Measurements from ENCODE around the gene CHMP5. TPM values are rescaled to one million over a fixed set of nuclear protein-coding genes. Genes with fewer than 3 reads are reported as not detected.
A peak's percentile ranks its signal among the peaks of the same experiment; 100 is the strongest.

Gene CHMP5
- total RNA-seq, 1 donor from 2014 or later, result 173 TPM

DNA sequence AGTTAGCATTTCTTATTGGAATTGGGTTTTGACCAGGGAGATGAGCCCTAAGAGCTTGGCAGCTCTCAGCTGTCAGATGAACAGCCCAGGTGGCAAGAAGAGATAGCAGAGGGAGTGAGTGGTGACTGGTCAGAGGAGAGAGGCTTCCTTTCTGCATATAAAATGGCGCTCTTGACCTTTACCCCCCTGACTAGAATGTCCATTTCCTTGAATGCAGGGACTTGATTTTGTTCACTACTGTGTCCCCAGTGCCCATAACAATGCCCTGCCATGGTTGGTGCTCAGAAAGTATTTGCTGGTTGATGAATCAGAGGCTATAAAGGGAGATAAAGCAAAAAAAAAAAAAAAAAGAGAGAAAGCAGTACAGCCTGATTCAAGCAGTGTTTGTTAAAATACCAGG is 7.2 kb downstream of the CHMP5 start:
- FAIRE-seq, result no peak
- Histone ChIP-seq H3K27me3 (ENCODE audit: control insufficient read depth, insufficient read depth, low read length) (no peaks in the 10 kb centered on the region), H3K36me3 (ENCODE audit: control insufficient read depth, insufficient read depth, low read length) (peaks cover 16% of the 10 kb centered on the region), H3K4me3 (ENCODE audit: low read depth, low read length) (no peak overlapping the region)
- TF ChIP-seq, protein P1, sequence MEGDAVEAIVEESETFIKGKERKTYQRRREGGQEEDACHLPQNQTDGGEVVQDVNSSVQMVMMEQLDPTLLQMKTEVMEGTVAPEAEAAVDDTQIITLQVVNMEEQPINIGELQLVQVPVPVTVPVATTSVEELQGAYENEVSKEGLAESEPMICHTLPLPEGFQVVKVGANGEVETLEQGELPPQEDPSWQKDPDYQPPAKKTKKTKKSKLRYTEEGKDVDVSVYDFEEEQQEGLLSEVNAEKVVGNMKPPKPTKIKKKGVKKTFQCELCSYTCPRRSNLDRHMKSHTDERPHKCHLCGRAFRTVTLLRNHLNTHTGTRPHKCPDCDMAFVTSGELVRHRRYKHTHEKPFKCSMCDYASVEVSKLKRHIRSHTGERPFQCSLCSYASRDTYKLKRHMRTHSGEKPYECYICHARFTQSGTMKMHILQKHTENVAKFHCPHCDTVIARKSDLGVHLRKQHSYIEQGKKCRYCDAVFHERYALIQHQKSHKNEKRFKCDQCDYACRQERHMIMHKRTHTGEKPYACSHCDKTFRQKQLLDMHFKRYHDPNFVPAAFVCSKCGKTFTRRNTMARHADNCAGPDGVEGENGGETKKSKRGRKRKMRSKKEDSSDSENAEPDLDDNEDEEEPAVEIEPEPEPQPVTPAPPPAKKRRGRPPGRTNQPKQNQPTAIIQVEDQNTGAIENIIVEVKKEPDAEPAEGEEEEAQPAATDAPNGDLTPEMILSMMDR (IDR thresholded peaks at IDR 0.05; ENCODE audit: insufficient read depth, low read length, severe bottlenecking), result no peak
- no peak for DNase-seq (ENCODE audit: low read depth)

DNA sequence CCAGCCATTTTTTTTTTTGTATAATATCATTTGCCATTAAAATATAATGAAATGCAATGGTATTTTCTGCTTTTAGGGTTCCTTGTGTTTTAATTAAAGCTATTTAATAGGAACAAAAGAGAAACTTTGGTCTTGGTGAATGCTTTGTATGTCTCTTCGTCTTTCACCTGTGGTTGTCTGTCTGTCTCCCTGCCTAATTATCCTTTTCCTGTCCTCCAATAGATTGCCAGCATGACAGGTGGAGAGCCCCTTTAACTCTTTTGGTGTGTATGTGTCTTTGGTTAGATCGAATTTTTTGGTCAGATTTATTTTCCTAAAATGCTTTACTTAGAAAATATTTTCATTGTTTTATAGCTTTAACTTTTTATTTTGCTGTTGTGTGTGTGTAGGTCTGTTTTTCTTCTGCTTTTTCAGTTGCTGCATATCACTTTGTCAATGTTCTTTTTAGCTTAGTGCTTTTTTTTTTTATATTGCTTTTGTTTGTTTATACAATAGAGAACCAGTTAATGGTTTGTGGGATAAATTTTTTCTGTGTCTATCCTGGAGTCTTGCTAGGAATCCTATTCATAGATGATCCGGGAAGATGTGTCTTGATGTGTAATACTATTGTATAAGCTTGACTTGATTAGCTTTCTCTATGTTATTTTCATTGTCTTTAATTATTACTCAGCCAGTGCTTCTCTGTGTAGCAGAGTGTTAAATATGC is 8.6 kb downstream of the CHMP5 start:
- Histone ChIP-seq H3K27me3 (ENCODE audit: control insufficient read depth, insufficient read depth, low read length) (no peaks in the 10 kb centered on the region), H3K4me3 (ENCODE audit: low read depth, low read length) (no peak overlapping the region), H3K36me3 (ENCODE audit: control insufficient read depth, insufficient read depth, low read length) (peaks cover 20% of the 10 kb centered on the region)
- TF ChIP-seq, protein P1 (IDR thresholded peaks at IDR 0.05; ENCODE audit: insufficient read depth, low read length, severe bottlenecking), result no peak
- FAIRE-seq (no peak), DNase-seq (ENCODE audit: low read depth) (no peak)

GRCh38 chr9:33273972-33274328 is 9.1 kb downstream of the CHMP5 start:
- TF ChIP-seq, protein P1 (IDR thresholded peaks at IDR 0.05; ENCODE audit: insufficient read depth, low read length, severe bottlenecking), result no peak
- Histone ChIP-seq H3K36me3 (ENCODE audit: control insufficient read depth, insufficient read depth, low read length) (peaks cover 20% of the 10 kb centered on the region), H3K27me3 (ENCODE audit: control insufficient read depth, insufficient read depth, low read length) (no peaks in the 10 kb centered on the region), H3K4me3 (ENCODE audit: low read depth, low read length) (no peak overlapping the region)
- DNase-seq (ENCODE audit: low read depth) (no peak), FAIRE-seq (no peak)

DNA sequence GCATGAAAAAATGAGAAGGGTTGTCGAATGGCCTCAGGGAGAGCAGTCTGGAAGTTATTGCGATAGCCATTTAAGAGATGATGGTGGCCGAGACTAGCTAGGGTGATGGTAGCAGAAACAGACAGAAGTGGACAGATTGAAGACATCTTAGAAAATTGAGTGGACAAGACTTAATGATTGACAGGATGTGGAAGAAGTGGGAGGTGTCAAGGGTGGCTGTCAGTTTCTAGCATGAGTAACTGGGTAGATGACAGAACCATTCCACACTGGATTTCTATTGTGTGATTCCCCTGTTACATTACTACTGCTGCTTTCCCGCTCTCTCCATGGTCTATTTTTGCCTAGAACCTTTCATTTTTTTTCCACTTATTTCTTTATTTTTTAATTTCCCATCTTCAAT is 12.6 kb downstream of the CHMP5 start:
- FAIRE-seq (no peak), DNase-seq (ENCODE audit: low read depth) (no peak)
- no peaks in the 10 kb centered on the region for H3K27me3 ChIP-seq (ENCODE audit: control insufficient read depth, insufficient read depth, low read length)
- H3K4me3 ChIP-seq (ENCODE audit: low read depth, low read length), result no peak overlapping the region
- TF ChIP-seq, protein P1 (IDR thresholded peaks at IDR 0.05; ENCODE audit: insufficient read depth, low read length, severe bottlenecking), result no peak
- peaks cover 17% of the 10 kb centered on the region for H3K36me3 ChIP-seq (ENCODE audit: control insufficient read depth, insufficient read depth, low read length)

- H3K36me3 ChIP-seq (ENCODE audit: control insufficient read depth, insufficient read depth, low read length), result peaks cover 1% of the 10 kb centered on the region
- TF ChIP-seq, protein P1 (IDR thresholded peaks at IDR 0.05; ENCODE audit: insufficient read depth, low read length, severe bottlenecking), result no peak
- DNase-seq (ENCODE audit: low read depth) (no peak), FAIRE-seq (no peak)
- H3K4me3 ChIP-seq (ENCODE audit: low read depth, low read length), result no peak overlapping the region
- no peaks in the 10 kb centered on the region for H3K27me3 ChIP-seq (ENCODE audit: control insufficient read depth, insufficient read depth, low read length)
Observed at GRCh38 chr9:33285502-33285901, 20.7 kb downstream of the CHMP5 start.

DNA sequence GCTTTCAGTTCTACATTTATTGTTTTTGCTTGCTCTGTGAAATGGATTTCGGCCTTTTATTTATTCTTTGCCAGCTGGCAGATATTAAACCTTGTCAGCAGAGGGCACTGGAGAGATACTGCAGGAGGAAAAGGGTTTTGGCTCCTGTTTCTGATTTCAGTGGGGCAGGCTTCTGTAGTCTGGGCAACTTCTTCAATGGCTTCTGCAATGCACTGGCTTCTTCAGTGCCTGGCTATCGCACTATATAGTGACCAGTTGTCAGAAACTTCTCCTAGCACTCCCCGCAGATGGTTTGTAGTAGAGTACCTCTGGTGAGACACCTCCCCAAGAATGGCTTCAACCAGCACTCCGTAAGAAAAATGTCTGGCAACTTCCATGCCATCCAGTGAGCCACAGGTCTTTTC is 22.2 kb downstream of the CHMP5 start:
- no peaks in the 10 kb centered on the region for H3K27me3 ChIP-seq (ENCODE audit: control insufficient read depth, insufficient read depth, low read length)
- no peak overlapping the region for H3K4me3 ChIP-seq (ENCODE audit: low read depth, low read length)
- FAIRE-seq, result no peak
- TF ChIP-seq, protein P1 (IDR thresholded peaks at IDR 0.05; ENCODE audit: insufficient read depth, low read length, severe bottlenecking), result peak; percentile 77
- peak; percentile 65 for DNase-seq (ENCODE audit: low read depth)
- peaks cover 1% of the 10 kb centered on the region for H3K36me3 ChIP-seq (ENCODE audit: control insufficient read depth, insufficient read depth, low read length)

All from bronchial epithelial cell (primary cell).